ENCODE measurements around the gene IP6K1.

DNA sequence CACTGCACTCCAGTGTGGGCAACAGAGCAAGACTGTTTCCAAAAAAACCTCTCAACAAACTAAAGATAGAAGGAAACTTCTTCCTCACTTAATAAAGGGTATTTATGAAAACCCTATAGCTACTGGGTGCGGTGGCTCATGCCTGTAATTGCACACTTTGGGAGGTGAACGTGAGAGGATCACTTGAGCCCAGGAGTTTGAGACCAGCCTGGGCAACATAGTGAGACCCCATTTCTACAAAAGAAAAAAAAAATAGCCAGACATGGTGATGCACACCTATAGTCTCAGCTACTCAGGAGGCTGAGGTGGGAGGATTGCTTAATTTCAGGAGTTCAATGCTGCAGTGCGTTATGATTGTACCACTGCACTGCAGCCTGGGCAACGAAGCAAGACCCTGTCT lies 22.4 kb downstream of the IP6K1 start:
- TF ChIP-seq, protein P1, sequence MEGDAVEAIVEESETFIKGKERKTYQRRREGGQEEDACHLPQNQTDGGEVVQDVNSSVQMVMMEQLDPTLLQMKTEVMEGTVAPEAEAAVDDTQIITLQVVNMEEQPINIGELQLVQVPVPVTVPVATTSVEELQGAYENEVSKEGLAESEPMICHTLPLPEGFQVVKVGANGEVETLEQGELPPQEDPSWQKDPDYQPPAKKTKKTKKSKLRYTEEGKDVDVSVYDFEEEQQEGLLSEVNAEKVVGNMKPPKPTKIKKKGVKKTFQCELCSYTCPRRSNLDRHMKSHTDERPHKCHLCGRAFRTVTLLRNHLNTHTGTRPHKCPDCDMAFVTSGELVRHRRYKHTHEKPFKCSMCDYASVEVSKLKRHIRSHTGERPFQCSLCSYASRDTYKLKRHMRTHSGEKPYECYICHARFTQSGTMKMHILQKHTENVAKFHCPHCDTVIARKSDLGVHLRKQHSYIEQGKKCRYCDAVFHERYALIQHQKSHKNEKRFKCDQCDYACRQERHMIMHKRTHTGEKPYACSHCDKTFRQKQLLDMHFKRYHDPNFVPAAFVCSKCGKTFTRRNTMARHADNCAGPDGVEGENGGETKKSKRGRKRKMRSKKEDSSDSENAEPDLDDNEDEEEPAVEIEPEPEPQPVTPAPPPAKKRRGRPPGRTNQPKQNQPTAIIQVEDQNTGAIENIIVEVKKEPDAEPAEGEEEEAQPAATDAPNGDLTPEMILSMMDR (IDR thresholded peaks at IDR 0.05 in 2 of 3, conservative IDR thresholded peaks at IDR 0.05 in 1 of 3; ENCODE audit: borderline replicate concordance in 1 of 3, insufficient read depth in 1 of 3, low read depth in 2 of 3, low read length in 2 of 3), result no peak
- TF ChIP-seq POLR2AphosphoS5 (IDR thresholded peaks at IDR 0.05; ENCODE audit: low read depth, low read length), result no peak
- TF ChIP-seq JUND (IDR thresholded peaks at IDR 0.05), result no peak
- TF ChIP-seq, protein P2, sequence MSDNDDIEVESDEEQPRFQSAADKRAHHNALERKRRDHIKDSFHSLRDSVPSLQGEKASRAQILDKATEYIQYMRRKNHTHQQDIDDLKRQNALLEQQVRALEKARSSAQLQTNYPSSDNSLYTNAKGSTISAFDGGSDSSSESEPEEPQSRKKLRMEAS (IDR thresholded peaks at IDR 0.05), result no peak
- TF ChIP-seq, protein P3, sequence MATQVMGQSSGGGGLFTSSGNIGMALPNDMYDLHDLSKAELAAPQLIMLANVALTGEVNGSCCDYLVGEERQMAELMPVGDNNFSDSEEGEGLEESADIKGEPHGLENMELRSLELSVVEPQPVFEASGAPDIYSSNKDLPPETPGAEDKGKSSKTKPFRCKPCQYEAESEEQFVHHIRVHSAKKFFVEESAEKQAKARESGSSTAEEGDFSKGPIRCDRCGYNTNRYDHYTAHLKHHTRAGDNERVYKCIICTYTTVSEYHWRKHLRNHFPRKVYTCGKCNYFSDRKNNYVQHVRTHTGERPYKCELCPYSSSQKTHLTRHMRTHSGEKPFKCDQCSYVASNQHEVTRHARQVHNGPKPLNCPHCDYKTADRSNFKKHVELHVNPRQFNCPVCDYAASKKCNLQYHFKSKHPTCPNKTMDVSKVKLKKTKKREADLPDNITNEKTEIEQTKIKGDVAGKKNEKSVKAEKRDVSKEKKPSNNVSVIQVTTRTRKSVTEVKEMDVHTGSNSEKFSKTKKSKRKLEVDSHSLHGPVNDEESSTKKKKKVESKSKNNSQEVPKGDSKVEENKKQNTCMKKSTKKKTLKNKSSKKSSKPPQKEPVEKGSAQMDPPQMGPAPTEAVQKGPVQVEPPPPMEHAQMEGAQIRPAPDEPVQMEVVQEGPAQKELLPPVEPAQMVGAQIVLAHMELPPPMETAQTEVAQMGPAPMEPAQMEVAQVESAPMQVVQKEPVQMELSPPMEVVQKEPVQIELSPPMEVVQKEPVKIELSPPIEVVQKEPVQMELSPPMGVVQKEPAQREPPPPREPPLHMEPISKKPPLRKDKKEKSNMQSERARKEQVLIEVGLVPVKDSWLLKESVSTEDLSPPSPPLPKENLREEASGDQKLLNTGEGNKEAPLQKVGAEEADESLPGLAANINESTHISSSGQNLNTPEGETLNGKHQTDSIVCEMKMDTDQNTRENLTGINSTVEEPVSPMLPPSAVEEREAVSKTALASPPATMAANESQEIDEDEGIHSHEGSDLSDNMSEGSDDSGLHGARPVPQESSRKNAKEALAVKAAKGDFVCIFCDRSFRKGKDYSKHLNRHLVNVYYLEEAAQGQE (IDR thresholded peaks at IDR 0.05; ENCODE audit: low read depth), result no peak
- TF ChIP-seq TCF7L2 (IDR thresholded peaks at IDR 0.05; ENCODE audit: borderline replicate concordance, extremely low read depth, insufficient read depth, insufficient read length), result no peak
- no peak for TF ChIP-seq EZH2 (IDR thresholded peaks at IDR 0.05)
- TF ChIP-seq, protein P4, sequence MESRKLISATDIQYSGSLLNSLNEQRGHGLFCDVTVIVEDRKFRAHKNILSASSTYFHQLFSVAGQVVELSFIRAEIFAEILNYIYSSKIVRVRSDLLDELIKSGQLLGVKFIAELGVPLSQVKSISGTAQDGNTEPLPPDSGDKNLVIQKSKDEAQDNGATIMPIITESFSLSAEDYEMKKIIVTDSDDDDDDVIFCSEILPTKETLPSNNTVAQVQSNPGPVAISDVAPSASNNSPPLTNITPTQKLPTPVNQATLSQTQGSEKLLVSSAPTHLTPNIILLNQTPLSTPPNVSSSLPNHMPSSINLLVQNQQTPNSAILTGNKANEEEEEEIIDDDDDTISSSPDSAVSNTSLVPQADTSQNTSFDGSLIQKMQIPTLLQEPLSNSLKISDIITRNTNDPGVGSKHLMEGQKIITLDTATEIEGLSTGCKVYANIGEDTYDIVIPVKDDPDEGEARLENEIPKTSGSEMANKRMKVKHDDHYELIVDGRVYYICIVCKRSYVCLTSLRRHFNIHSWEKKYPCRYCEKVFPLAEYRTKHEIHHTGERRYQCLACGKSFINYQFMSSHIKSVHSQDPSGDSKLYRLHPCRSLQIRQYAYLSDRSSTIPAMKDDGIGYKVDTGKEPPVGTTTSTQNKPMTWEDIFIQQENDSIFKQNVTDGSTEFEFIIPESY (IDR thresholded peaks at IDR 0.05; ENCODE audit: extremely low read depth, insufficient replicate concordance, low read length), result no peak
- no peak for TF ChIP-seq POLR2A (IDR thresholded peaks at IDR 0.05; ENCODE audit: borderline replicate concordance, extremely low read depth, insufficient read depth, insufficient read length)
- TF ChIP-seq CEBPB (IDR thresholded peaks at IDR 0.05; ENCODE audit: low read depth), result no peak
- TF ChIP-seq ZFX (IDR thresholded peaks at IDR 0.05), result no peak
